CD4-positive, alpha-beta T cell (primary cell): ENCODE results near the gene INSIG1. TPM values are rescaled to one million over a fixed set of nuclear protein-coding genes. Genes with fewer than 3 reads are reported as not detected.

Source experiments
- ATAC-seq: fragments of 200-7000 bp; cut with Tn5 transposase; one replicate; pipeline ENCODE4 v1.10.0; 2022; ENCODE audit warnings: mild to moderate bottlenecking; ENCODE audit not compliant: poor library complexity
- CTCF ChIA-PET: fragments of 350-600 bp; sonication (Branson Sonifier 250); formaldehyde crosslinking; loops from one replicate; lab custom pipeline; 2021; ENCODE audit warnings: antibody characterized with exemption, inconsistent platforms; lab: Charles Lee
- POLR2A ChIA-PET: fragments of 350-600 bp; sonication (Branson Sonifier 250); formaldehyde crosslinking; loops from one replicate; lab custom pipeline; 2021; ENCODE audit warnings: antibody characterized with exemption, inconsistent platforms; lab: Charles Lee
- DNase-seq, 14 experiments: peaks; one replicate each; pipeline ENCODE4 v3.0.0-alpha.2; 2013 to 2020; ENCODE audit warnings: mixed read lengths in 2 of 14
- H3K27ac ChIP-seq, 2 donors: one replicate each; pipeline versions ENCODE4 v1.5.1 to v1.7.0; 2013; ENCODE audit warnings: low read length in 2 of 2, low read depth in 1 of 2, mild to moderate bottlenecking in 1 of 2
- H3K27me3 ChIP-seq, 2 experiments: 1 replicate in 1 of 2; 2 replicates in 1 of 2; pipeline versions ENCODE4 v1.6.1 to v1.7.0; 2013; ENCODE audit warnings: low read length in 2 of 2, control low read depth in 1 of 2, mild to moderate bottlenecking in 1 of 2, moderate library complexity in 1 of 2; ENCODE audit not compliant: insufficient read depth in 2 of 2, control insufficient read depth in 1 of 2
- H3K36me3 ChIP-seq: one replicate; pipeline ENCODE4 v1.6.1; 2013; ENCODE audit warnings: low read length, control low read depth; ENCODE audit not compliant: insufficient read depth
- H3K4me1 ChIP-seq: one replicate; pipeline ENCODE4 v1.6.1; 2013; ENCODE audit warnings: low read length, control low read depth; ENCODE audit not compliant: insufficient read depth
- H3K4me3 ChIP-seq: one replicate; pipeline ENCODE4 v1.5.1; 2013; ENCODE audit warnings: mild to moderate bottlenecking, low read length, moderate library complexity
- H3K9me3 ChIP-seq, 2 experiments: 1 replicate in 1 of 2; 2 replicates in 1 of 2; pipeline versions ENCODE4 v1.6.1 to v1.7.0; 2013; ENCODE audit warnings: low read length in 2 of 2, mild to moderate bottlenecking in 2 of 2, control low read depth in 1 of 2, moderate library complexity in 1 of 2; ENCODE audit not compliant: control insufficient read depth in 1 of 2, insufficient read depth in 1 of 2
- H3K27ac Mint-ChIP-seq: one replicate; pipeline ENCODE4 v1.8.0; 2020; ENCODE audit warnings: mixed read lengths
- H3K27me3 Mint-ChIP-seq: one replicate; pipeline ENCODE4 v1.8.0; 2021; ENCODE audit warnings: mixed read lengths
- H3K36me3 Mint-ChIP-seq: one replicate; pipeline ENCODE4 v1.8.0; 2021; ENCODE audit warnings: low read depth, mixed read lengths
- H3K4me1 Mint-ChIP-seq: one replicate; pipeline ENCODE4 v1.8.0; 2021; ENCODE audit warnings: low read depth, mixed read lengths
- H3K4me3 Mint-ChIP-seq: one replicate; pipeline ENCODE4 v1.8.0; 2020; ENCODE audit warnings: mild to moderate bottlenecking, mixed read lengths
- H3K9me3 Mint-ChIP-seq: one replicate; pipeline ENCODE4 v1.8.0; 2020; ENCODE audit warnings: mixed read lengths
- CTCF ChIP-seq: fragments of 200-600 bp; IDR thresholded peaks from one replicate; pipeline ENCODE4 v1.8.0; 2022; ENCODE audit warnings: antibody characterized with exemption, mild to moderate bottlenecking
- intact Hi-C, 2 experiments: fragments of 100-400 bp; cut with DNase I in 1 of 2; cut with micrococcal nuclease in 1 of 2; formaldehyde crosslinking; loops; one replicate each; pipeline versions ENCODE4 v1.15.1 to v1.9.0; 2023 to 2025; cut with DNase I, micrococcal nuclease
- total RNA-seq, 174 experiments: library from RNA in 2 of 174; stranded (reverse) in 2 of 174; gene quantifications; one replicate each; pipeline ENCODE4 v1.2.3 and lab custom pipeline; 2021 to 2026

The INSIG1 gene
- total RNA-seq, 2 experiments from 2014 or later, result 58.1 to 60.9 TPM

- peaks cover 24% of the 10 kb centered on the region for H3K4me1 ChIP-seq
- peak overlapping the region; percentile 55 for H3K27ac Mint-ChIP-seq
- no peaks in the 10 kb centered on the region for H3K36me3 Mint-ChIP-seq
- intact Hi-C loops, result no loop called here
- H3K27ac ChIP-seq, result no peak overlapping the region
- no peaks in the 10 kb centered on the region for H3K36me3 ChIP-seq
- peaks cover 0 to 9% of the 10 kb centered on the region in 2 experiments for H3K27me3 ChIP-seq
- no peak overlapping the region for H3K4me3 ChIP-seq
- H3K9me3 ChIP-seq, result no peaks in the 10 kb centered on the region
- no peak for ATAC-seq
- H3K4me1 Mint-ChIP-seq, result peaks cover 14% of the 10 kb centered on the region
- ChIA-PET CTCF (no interaction called here), POLR2A (interaction anchor here (1.8 kb wide), 1 partner anchor 41 kb away, joined by 4 read pairs; no protein-coding TSS in a partner anchor)
- no peak for DNase-seq
- no peak for TF ChIP-seq CTCF
- no peaks in the 10 kb centered on the region for H3K9me3 Mint-ChIP-seq
- no peak overlapping the region for H3K4me3 Mint-ChIP-seq
- peaks cover 5% of the 10 kb centered on the region for H3K27me3 Mint-ChIP-seq
Observed at GRCh38 chr7:155339474-155339873, 41.8 kb downstream of the INSIG1 start.

DNA sequence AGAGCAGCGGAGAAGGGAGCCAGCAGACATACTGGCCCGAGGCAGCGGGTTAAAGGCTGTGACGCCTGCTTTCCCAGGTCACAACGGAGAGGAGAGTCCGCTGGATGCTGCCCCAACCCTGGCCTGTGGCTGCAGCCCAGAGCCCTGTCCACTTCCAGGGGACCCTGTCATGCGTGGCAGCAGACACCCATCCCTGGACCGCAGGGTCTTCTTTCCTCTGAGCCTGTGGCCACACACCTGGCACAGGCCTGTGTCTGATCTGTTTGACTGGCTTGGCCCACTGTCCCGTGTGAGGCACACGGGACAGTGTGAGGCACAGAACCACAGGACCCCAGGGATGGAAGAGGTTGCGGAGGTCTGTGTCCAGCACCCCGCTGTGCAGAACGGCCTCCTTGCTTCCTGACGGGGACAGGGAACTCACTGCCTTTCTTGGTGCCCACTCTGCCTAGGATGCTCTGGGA lies 42.4 kb downstream of the INSIG1 start:
- peaks cover 29% of the 10 kb centered on the region for H3K4me1 ChIP-seq
- no peak overlapping the region for H3K27ac Mint-ChIP-seq
- H3K36me3 ChIP-seq, result no peaks in the 10 kb centered on the region
- H3K36me3 Mint-ChIP-seq, result no peaks in the 10 kb centered on the region
- no peak for ATAC-seq
- H3K4me3 Mint-ChIP-seq, result no peak overlapping the region
- ChIA-PET CTCF (no interaction called here), POLR2A (interaction anchor here (1.8 kb wide), 1 partner anchor 41 kb away, joined by 4 read pairs; no protein-coding TSS in a partner anchor)
- no peak for TF ChIP-seq CTCF
- no peaks in the 10 kb centered on the region for H3K9me3 ChIP-seq
- no peak for DNase-seq
- no peaks in the 10 kb centered on the region for H3K9me3 Mint-ChIP-seq
- no peak overlapping the region for H3K4me3 ChIP-seq
- peaks cover under 1 to 9% of the 10 kb centered on the region in 2 experiments for H3K27me3 ChIP-seq
- intact Hi-C loops, result no loop called here
- no peak overlapping the region for H3K27ac ChIP-seq
- H3K27me3 Mint-ChIP-seq, result peaks cover 9% of the 10 kb centered on the region
- H3K4me1 Mint-ChIP-seq, result peaks cover 17% of the 10 kb centered on the region

DNA sequence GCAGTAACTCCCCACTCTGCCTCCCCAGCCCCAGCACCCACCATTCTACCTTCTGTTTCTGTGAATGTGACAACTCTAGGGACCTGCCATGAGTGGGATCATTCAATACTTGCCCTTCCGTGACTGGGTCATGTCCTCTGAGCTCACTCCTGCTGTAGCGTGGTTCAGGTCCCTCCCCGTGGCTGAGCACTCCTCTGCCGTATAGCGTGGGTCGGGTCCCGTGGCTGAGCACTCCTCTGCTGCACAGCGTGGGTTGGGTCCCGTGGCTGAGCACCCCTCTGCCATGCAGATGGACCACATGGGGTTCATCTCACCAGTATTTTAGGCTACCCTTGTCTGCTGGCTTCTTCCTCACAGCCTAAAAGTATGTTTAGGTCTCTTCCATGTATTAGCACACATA lies 43.0 kb downstream of the INSIG1 start:
- H3K9me3 Mint-ChIP-seq, result no peaks in the 10 kb centered on the region
- ChIA-PET CTCF (no interaction called here), POLR2A (no interaction called here)
- H3K4me1 ChIP-seq, result peaks cover 31% of the 10 kb centered on the region
- H3K4me1 Mint-ChIP-seq, result peaks cover 19% of the 10 kb centered on the region
- no peak overlapping the region for H3K27ac Mint-ChIP-seq
- H3K27me3 Mint-ChIP-seq, result peaks cover 15% of the 10 kb centered on the region
- no peak for DNase-seq
- intact Hi-C loops, result no loop called here
- no peaks in the 10 kb centered on the region for H3K9me3 ChIP-seq
- no peak for ATAC-seq
- H3K27me3 ChIP-seq, result peaks cover 6 to 12% of the 10 kb centered on the region in 2 experiments
- H3K36me3 ChIP-seq, result no peaks in the 10 kb centered on the region
- no peak overlapping the region for H3K4me3 ChIP-seq
- TF ChIP-seq CTCF, result no peak
- no peak overlapping the region for H3K27ac ChIP-seq
- no peak overlapping the region for H3K4me3 Mint-ChIP-seq
- H3K36me3 Mint-ChIP-seq, result no peaks in the 10 kb centered on the region
